DMS114 treated with DMSO at 0.1 percent for 48 hours (cell line): ENCODE measurements around the gene ADAM30.

ENCODE experiments used
- DNase-seq: peaks from one replicate; lab custom pipeline; 2025; ENCODE audit not compliant: unreplicated experiment; lab: John Stamatoyannopoulos, UW

Gene ADAM30

DNA sequence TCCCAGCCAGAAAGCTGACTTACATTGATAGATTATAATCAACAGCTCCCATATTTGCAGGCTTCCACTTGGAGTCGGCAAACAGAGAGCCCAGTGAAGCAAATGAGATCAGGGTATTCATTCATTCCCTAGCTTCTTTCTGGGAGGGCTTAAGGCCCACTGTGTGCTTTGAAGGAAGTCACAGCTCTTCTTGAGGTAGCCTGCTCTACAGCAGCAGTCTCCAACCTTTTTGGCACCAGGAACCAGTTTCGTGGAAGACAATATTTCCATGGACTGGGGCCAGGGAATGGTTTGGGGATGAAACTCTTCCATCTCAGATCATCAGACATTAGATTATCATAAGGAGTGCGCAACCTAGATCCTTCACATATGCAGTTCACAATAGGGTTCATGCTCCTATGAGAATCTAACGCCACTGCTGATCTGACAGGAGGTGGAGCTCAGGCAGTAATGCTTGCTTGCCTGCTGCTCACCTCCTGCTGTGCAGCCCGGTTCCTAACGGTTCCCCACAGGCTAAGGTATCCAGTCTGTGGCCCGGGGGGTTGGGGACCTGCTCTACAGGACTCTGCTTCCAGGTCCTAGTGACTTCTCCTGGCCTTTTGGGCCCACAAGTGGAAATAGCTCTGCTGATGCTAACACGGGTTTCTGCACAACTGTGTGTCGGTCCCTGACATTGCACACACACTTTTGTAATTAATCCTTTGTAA, 13.7 kb upstream of the ADAM30 start:
- DNase-seq, result no peak

DNA sequence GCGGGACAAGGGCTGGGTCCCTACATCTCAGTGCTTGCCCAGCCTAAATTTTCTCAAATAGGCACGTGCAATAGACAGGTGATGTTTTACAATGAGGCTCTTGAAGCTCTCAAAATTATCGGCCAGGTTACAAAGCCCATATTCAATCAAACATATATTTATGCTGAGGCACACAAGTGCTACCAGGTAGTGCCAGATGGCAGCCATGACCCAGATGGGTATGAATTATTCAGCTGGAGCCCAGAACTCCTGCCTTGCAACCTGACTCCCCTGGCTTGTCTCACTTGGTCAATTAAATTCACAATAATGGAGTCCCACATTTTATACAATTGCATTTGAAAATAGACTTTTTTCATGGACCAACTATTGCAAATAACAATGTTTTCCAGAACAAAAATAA, 12.3 kb upstream of the ADAM30 start:
- DNase-seq, result no peak

DNA sequence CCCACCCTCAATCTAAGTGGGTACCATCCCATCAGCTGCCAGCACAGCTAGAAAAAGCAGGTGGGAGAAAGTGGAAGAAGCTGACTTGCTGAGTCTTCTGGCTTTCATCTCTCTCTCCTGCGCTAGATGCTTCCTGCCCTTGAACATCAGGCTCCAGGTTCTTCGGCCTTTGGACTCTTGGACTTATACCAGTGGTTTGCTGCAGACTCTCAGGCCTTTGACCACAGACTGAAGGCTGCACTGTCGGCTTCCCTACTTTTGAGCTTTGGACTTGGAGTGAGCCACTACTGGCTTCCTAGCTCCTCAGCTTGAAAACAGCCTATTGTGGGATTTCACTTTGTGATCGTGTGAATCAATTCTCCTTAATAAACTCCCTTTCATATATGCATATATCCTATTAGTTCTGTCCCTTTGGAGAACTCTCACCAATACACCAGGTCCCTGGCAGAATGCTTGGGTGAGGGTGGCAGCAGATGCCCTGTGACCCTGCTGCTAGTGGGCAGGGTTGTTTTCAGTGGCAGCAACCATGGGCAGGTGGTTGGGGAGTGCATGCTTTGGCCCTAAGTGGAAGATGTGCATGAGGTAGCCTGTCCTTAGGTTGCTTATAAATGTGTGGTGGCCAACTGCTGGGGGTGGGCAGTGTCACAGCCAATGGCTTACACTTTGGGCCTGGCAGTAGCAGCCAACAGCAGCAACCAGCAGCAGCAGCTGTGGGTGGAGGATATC, 10.8 kb upstream of the ADAM30 start:
- no peak for DNase-seq

- no peak for DNase-seq
These were observed 7.1 kb upstream of the ADAM30 start for GRCh38 chr1:119903443-119903835.

DNA sequence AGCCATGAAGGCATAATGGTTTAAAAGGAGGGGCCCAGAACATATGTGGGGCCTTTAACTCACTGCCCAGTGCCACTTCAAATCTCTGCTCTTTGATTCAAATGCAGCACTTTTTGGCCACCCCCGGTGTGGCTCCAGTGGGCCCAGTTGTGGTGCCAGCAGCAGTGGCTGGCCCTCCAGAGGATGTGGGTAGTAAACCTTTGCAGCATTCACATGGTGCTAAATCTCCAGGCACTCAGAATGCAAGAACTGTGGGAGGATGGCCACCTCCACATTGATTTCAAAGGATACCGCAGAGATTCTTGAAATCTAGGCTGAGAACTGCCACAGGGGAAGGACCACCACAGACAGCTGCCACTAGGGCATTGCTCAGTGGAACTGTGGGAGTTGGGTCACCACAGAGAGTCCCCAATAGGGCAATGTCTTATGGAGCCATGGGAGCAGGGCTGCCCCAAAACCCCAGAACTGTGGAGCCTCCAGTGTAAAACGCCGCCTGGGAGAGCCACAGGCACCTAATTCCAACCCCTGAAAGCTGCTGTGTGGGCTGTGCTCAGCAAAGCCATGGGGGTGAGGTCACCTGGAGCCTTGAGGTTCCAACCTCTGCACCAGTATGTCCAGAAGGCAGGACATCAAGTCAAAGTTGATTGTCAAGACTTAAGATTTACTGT, 6.6 kb upstream of the ADAM30 start:
- DNase-seq, result no peak

DNA sequence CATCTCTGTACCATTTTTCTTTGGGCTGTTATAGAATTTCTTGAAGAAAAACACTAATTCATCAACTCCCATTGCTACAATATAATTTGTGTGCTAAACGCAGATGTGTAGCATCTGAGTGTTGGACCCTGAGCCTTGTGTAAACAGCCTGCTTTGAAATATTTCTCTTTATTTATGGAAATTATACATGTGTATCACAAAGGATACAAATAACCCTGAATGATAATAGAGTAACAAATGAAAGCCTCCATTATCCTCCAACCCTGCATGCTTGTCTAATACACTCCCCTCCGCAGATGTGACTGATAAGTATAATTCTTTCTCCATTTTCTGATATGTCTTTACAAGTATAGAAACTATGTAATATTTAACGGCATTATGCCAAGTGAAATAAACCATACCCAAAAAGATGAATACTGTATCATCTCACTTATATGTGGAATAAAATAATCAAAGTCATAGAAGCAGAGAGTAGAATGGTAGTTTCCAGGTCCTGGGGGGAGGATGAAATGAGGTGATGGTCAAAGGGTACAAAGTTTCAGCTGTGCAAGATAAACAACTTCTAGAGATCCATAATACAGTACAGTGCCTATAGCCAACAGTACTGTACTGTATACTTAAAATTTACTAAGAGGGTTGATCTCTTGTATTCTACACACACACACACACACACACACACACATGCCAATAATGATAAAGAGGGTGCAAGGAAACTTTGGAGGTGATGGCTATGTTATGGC, 2.8 kb upstream of the ADAM30 start:
- no peak for DNase-seq

DNA sequence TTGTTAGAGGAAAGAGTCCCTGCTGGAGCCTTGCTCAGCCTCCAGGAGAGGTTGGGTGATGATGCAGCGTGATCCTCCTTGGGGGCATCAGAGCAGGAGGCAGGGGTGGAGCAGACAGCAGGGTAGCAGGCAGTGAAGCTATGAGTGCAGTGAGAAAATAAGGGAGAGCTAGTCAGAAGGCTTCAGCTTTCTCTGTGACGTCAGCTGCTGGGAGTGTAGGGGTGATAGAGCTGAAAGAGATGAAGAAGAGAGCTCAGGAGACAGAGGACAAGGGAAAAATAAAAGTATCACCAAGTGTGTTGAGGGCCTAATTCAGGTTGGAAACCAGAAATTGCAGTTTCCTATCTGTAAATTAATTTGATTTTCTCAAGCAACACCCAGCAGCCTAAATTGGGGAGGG, 2.2 kb upstream of the ADAM30 start:
- DNase-seq, result no peak

- DNase-seq, result no peak
These were observed 1.2 kb downstream of the ADAM30 start for GRCh38 chr1:119895102-119895501.

GRCh38 chr1:119893827-119894700, 2.3 kb downstream of the ADAM30 start:
- no peak for DNase-seq

DNA sequence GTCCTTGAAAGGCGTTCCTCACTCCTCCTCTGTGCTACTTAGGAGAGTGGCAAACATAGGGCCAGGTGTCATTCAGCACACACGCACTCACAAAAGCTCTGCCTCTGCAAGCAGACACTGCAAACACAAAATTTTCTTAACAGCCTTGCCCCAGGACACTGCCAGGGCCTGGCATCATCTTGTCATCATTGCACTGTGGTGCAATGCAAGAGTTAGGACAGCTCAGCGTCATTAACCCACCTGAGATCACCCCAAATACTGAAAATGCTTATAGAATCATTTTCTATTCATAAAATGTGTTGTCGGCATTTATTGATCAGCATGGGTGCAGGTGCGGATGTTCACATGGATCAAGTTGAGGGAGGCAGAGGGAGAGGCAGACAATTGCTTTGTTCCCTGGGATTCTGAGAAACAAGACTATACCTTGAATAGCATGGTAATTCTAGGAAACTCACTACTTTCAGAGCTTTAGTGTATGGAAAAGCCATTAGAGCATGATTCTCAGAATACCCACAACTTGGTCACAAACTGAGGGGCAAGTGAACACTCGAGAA, 3.0 kb downstream of the ADAM30 start:
- DNase-seq, result no peak

DNA sequence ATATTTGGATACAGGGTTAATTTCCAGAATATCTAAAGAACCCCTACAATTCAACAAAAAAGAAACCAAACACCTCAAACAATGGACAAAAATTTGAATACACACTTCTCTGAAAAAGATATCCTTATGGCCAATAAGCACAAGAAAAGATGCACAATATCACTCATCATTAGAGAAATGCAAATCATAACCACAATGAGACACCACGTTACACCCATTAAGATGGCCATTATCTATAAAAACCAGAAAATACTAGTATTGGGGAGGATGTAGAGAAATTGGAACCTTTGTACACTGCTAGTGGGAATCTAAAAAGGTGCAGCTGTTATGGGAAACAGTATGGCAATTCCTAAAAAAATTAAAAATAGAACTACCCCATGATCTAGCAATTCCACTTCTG, 4.9 kb downstream of the ADAM30 start:
- no peak for DNase-seq

DNA sequence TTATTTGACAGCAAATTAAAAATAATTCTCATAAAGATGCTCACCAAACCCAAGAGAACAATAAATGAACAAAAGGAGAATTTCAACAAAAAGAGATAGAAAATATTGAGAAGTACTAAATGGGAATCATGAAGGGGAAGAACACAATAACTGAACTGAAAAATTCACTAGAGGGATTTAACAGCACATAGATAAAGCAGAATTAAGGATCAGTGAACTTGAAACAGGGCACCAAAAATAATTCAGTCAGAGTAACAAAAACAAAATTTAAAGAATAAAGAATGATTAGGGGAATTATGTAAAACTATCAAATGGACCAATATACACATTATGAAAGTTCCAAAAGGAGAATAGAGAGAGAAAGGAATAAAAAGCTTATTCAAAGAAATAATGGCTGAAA, 7.8 kb downstream of the ADAM30 start:
- DNase-seq, result no peak

DNA sequence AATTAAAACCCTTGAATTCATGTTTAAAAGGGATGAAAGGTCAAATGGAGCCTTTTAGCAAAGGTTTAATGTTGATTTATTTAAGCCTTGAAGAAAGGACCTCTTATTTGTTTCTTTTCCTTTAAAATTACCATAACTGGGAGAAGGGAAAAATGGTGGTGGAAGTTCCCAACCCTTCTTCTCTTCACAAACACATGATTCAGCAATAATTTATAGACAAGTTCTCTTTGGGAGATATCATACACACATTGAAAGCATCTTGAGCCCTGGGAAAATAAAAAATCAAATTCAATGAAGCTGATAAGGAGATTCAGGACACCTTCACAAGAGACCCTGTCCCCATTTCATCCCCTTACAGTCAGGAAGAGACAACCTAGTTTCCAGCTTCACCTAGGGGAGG, 8.9 kb downstream of the ADAM30 start:
- no peak for DNase-seq

GRCh38 chr1:119885903-119886783, 10.2 kb downstream of the ADAM30 start:
- DNase-seq, result no peak

DNA sequence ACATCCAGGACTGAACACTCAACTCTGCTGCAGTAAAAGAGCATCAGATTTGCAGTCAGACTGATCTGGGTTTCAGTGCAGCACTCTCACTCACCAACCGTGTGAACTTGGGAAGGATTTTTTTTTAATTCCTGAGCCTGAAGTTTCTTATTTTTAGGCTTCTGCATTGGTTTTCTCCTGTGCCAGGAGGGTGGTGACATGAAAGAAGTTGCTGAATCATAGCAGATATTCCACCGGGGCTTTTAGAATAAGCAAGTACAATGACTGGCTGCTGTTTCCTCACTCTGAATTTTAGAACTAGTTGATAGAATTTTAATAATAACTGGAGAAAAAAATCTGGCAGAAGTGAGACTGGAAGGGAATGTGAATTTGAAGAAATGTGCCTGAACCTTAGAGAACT, 11.6 kb downstream of the ADAM30 start:
- DNase-seq, result no peak

DNA sequence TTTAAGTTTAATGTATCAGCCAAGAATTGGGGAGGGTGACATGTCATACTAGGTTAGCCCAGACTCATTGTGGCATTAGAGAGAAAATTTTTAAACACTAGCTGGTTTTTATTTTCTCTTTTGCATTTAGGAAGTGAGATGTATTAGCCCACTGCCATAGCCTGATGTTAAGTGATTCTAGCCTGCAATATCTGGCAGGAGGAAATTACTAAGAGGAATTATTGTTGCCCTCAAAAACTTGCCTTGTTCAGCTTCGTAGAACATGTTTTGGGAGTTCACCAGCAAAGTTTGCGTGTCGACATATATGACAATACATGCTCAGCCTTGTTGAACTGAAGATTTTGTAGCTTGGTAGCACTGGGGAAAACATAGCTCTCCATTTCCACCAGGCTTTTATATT, 12.5 kb downstream of the ADAM30 start:
- no peak for DNase-seq

DNA sequence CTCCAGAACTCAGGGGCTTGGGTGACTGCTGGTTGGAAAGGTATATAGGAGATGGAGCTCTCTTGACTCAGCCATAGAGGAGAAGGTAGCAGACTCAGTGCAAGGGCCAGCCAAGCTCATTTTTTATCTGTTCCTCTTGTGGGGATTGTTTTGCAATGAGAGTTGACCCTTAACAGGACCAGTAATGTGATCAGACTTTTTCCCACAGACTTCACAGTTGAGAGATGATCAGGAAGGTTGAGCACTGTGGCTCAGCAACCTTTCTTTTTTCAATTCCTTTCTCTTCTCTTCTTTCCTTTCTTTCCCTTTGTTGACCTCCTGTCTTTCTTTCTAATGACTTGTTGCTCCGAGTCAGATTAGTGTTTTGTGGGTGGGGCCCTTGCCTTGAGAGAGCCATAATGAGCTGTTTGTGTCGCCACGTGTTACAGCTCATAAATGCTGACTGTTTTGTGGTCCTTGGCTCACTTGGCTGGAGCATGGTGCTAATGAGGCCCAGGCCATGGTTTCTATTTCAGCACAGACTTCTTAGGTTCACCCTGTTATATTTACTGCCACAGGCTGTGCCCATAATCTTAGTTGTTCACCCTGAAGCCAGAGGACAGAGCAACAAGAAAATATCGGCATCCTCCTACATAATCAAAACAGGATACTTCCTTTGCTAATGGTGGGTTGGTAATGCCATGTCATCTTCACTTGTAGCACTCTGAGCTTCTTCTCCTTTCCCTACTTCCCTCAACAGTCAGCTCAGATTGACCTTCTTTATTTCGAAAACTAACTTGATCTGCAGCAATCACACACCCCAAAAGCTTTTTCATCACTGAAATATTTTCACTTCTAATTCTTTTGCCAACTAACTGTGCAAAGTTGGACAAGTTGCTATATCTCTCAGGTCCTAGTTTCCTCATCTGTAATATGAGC, 13.9 kb downstream of the ADAM30 start:
- no peak for DNase-seq
